ENCODE data around the gene MAN1A1.
"Not testable (repeated sequence)": the region's sequence is repeated elsewhere in the genome, so short reads cannot be mapped to it uniquely, and the experiment has no call there.

MAN1A1 gene

GRCh38 chr6:119170103-119170446 is 179.5 kb downstream of the MAN1A1 start (continued):
- TF ChIP-seq ZNF514 (tag by site-specific recombination; IDR thresholded peaks at IDR 0.05): no peak
- no peak for TF ChIP-seq ZNF10 (tag by site-specific recombination; IDR thresholded peaks at IDR 0.05)
- no peak for TF ChIP-seq ZNF19 (tag by site-specific recombination; IDR thresholded peaks at IDR 0.05; ENCODE audit: low read depth)
- TF ChIP-seq ZBTB6 (tag by site-specific recombination; IDR thresholded peaks at IDR 0.05): no peak
- no peak for TF ChIP-seq HOXC10 (CRISPR knock-in tag; IDR thresholded peaks at IDR 0.05)
- TF ChIP-seq WT1 (tag by site-specific recombination; IDR thresholded peaks at IDR 0.05): no peak
- TF ChIP-seq ZIC2 (tag by site-specific recombination; IDR thresholded peaks at IDR 0.05): no peak

GRCh38 chr6:119169355-119169754 is 180.2 kb downstream of the MAN1A1 start:
- H3K4me3 ChIP-seq (ENCODE audit: low read depth, low read length); H3K27ac ChIP-seq (ENCODE audit: extremely low read depth, low read depth, low read length); H3K9me3 ChIP-seq (ENCODE audit: control insufficient read depth, insufficient read depth, low read depth, low read length); H3K36me3 ChIP-seq (ENCODE audit: control insufficient read depth in 2 of 2, insufficient read depth in 1 of 2, low read length in 2 of 2); POLR2A ChIA-PET; CTCF ChIA-PET; H3K4me1 ChIP-seq (ENCODE audit: control insufficient read depth, insufficient read depth, low read length): not testable (repeated sequence)
- TF ChIP-seq ZNF146 (tag by site-specific recombination; IDR thresholded peaks at IDR 0.05) (peak; percentile 80), ZNF580 (tag by site-specific recombination; IDR thresholded peaks at IDR 0.05) (peak; percentile 74; the same call in 1 of the 2 replicates)

- ChIA-PET POLR2A (interaction anchor here (0.6 kb wide), 1 partner anchor 15 kb away, joined by 5 read pairs; no protein-coding TSS in a partner anchor), CTCF (interaction anchor here (3.0 kb wide), 1 partner anchor 18 kb away, joined by 18 read pairs; no protein-coding TSS in a partner anchor)
- H3K36me3 ChIP-seq (ENCODE audit: control insufficient read depth in 2 of 2, insufficient read depth in 1 of 2, low read length in 2 of 2): no peaks in the 10 kb centered on the region
- no peaks in the 10 kb centered on the region for H3K9me3 ChIP-seq (ENCODE audit: control insufficient read depth, insufficient read depth, low read depth, low read length)
- H3K4me3 ChIP-seq (ENCODE audit: low read depth, low read length): no peak overlapping the region
- TF ChIP-seq ZNF404 (tag by site-specific recombination; IDR thresholded peaks at IDR 0.05) (no peak), OSR2 (tag by site-specific recombination; IDR thresholded peaks at IDR 0.05) (no peak)
- H3K27ac ChIP-seq (ENCODE audit: extremely low read depth, low read depth, low read length): no peak overlapping the region
- peaks cover 3% of the 10 kb centered on the region; the same call in 1 of the 2 replicates for H3K4me1 ChIP-seq (ENCODE audit: control insufficient read depth, insufficient read depth, low read length)
These were observed 183.4 kb downstream of the MAN1A1 start for GRCh38 chr6:119166024-119166784.

GRCh38 chr6:119163006-119163405 is 186.6 kb downstream of the MAN1A1 start:
- no peak overlapping the region for H3K4me3 ChIP-seq (ENCODE audit: low read depth, low read length)
- CTCF ChIA-PET: interaction anchor here (2.5 kb wide), 1 partner anchor 13 kb away, joined by 16 read pairs; no protein-coding TSS in a partner anchor
- H3K36me3 ChIP-seq (ENCODE audit: control insufficient read depth in 2 of 2, insufficient read depth in 1 of 2, low read length in 2 of 2): no peaks in the 10 kb centered on the region
- H3K9me3 ChIP-seq (ENCODE audit: control insufficient read depth, insufficient read depth, low read depth, low read length): no peaks in the 10 kb centered on the region
- no peaks in the 10 kb centered on the region for H3K4me1 ChIP-seq (ENCODE audit: control insufficient read depth, insufficient read depth, low read length)
- POLR2A ChIA-PET: no interaction called here
- H3K27ac ChIP-seq (ENCODE audit: extremely low read depth, low read depth, low read length): no peak overlapping the region
- TF ChIP-seq BCL6B (tag by site-specific recombination; IDR thresholded peaks at IDR 0.05): no peak
- TF ChIP-seq YY1 (tag by site-specific recombination; IDR thresholded peaks at IDR 0.05): no peak
- no peak for TF ChIP-seq ZNF558 (tag by site-specific recombination; IDR thresholded peaks at IDR 0.05)
- no peak for TF ChIP-seq ZNF624 (tag by site-specific recombination; IDR thresholded peaks at IDR 0.05)
- TF ChIP-seq ZNF514 (tag by site-specific recombination; IDR thresholded peaks at IDR 0.05): no peak
- no peak for TF ChIP-seq ZNF645 (tag by site-specific recombination; IDR thresholded peaks at IDR 0.05)
- no peak for TF ChIP-seq ZNF19 (tag by site-specific recombination; IDR thresholded peaks at IDR 0.05; ENCODE audit: low read depth)
- TF ChIP-seq ZNF596 (tag by site-specific recombination; IDR thresholded peaks at IDR 0.05): no peak
- no peak for TF ChIP-seq ZNF623 (tag by site-specific recombination; IDR thresholded peaks at IDR 0.05)
- TF ChIP-seq ZNF521 (tag by site-specific recombination; IDR thresholded peaks at IDR 0.05): no peak
- no peak for TF ChIP-seq TCF7L2 (IDR thresholded peaks at IDR 0.05; ENCODE audit: borderline replicate concordance, low read depth, low read length)
- TF ChIP-seq ZNF280D (tag by site-specific recombination; IDR thresholded peaks at IDR 0.05): no peak
- no peak for TF ChIP-seq ZNF121 (tag by site-specific recombination; IDR thresholded peaks at IDR 0.05)

All from HEK293 (cell line).